K562 (cell line): ENCODE measurements around the gene ATP5MG. TPM values are rescaled to one million over a fixed set of nuclear protein-coding genes. Genes with fewer than 3 reads are reported as not detected.

Source experiments
- ATAC-seq: fragments of 200-7000 bp; cut with Tn5 transposase; 3 replicates; pipeline ENCODE4 v1.9.1; 2020; ENCODE audit warnings: moderate library complexity
- BruUV-seq: library from RNA; stranded (reverse); fragments of 400-500 nt; replicated peaks from 2 replicates; lab custom pipeline; 2021; lab: Mats Ljungman, UMichigan
- CTCF ChIA-PET: fragments of 300-600 bp; formaldehyde crosslinking; extraction: SDS; loops from one replicate; lab custom pipeline; 2021; ENCODE audit warnings: low intra/inter-chr PET ratio; lab: Yijun Ruan, JAX
- POLR2A ChIA-PET: fragments of 300-600, 350-650 bp; sonication (Branson Sonifier 250); formaldehyde crosslinking; extraction: SDS; loops from one replicate; lab custom pipeline; 2021; ENCODE audit warnings: antibody characterized with exemption, inconsistent platforms; lab: Yijun Ruan, JAX
- DNase-seq, 4 experiments: peaks; one replicate each; pipeline versions ENCODE4 v3.0.0 to v3.0.0-alpha.2; 2011 to 2018; ENCODE audit warnings: low spot score in 3 of 4, mixed read lengths in 3 of 4; ENCODE audit errors: extremely low read depth in 1 of 4
- FAIRE-seq: peaks from 2 replicates; lab custom pipeline; 2011; peaks lifted over from hg19 to GRCh38; lab: Jason Lieb, UNC
- H2AFZ ChIP-seq: 2 replicates; pipeline ENCODE4 v1.6.0; 2011; ENCODE audit warnings: low read depth, low read length, control low read depth, inconsistent platforms
- H3K27ac ChIP-seq: fragments of 200-600 bp; 3 replicates; pipeline ENCODE4 v1.8.0; 2011; ENCODE audit warnings: low read depth, mild to moderate bottlenecking, control low read depth, inconsistent platforms, low read length, moderate library complexity, mixed read lengths; ENCODE audit errors: extremely low read depth
- H3K27me3 ChIP-seq, 2 experiments: fragments of 300-600 bp in 1 of 2; 2 replicates in 1 of 2; 3 replicates in 1 of 2; pipeline versions ENCODE4 v1.6.0 to v1.8.0; 2011; ENCODE audit warnings: inconsistent platforms in 2 of 2, low read length in 2 of 2, mild to moderate bottlenecking in 1 of 2, mixed read lengths in 1 of 2, moderate library complexity in 1 of 2; ENCODE audit not compliant: control insufficient read depth in 2 of 2, insufficient read depth in 2 of 2
- H3K36me3 ChIP-seq: fragments of 300-600 bp; 3 replicates; pipeline ENCODE4 v1.8.0; 2011; ENCODE audit warnings: mild to moderate bottlenecking, low read length, inconsistent platforms; ENCODE audit not compliant: control insufficient read depth, insufficient read depth
- H3K4me1 ChIP-seq, 2 experiments: fragments of 200-600 bp in 1 of 2; replicated peaks in 1 of 2; 2 replicates in 1 of 2; 3 replicates in 1 of 2; pipeline versions ENCODE4 v1.5.1 to v1.8.0; 2011; ENCODE audit warnings: inconsistent platforms in 2 of 2, low read length in 2 of 2, mild to moderate bottlenecking in 1 of 2, mixed read lengths in 1 of 2, moderate library complexity in 1 of 2; ENCODE audit not compliant: control insufficient read depth in 2 of 2, insufficient read depth in 2 of 2
- H3K4me2 ChIP-seq: 2 replicates; pipeline ENCODE4 v1.6.1; 2011; ENCODE audit warnings: low read length, control low read depth, inconsistent platforms, mixed read lengths; ENCODE audit not compliant: insufficient read depth
- H3K4me3 ChIP-seq: fragments of 200-600 bp; sonication (generic), shearing (Covaris generic); 2 replicates; pipeline ENCODE4 v1.5.1; 2016; ENCODE audit warnings: control low read depth, inconsistent platforms
- H3K79me2 ChIP-seq: fragments of 200-600 bp; 3 replicates; pipeline ENCODE4 v1.8.0; 2011; ENCODE audit warnings: low read length, inconsistent platforms; ENCODE audit not compliant: control insufficient read depth, insufficient read depth
- H3K9ac ChIP-seq, 2 experiments: 2 replicates each; pipeline versions ENCODE4 v1.6.0 to v1.6.1; 2011; ENCODE audit warnings: low read depth in 2 of 2, low read length in 2 of 2, control low read depth in 1 of 2, inconsistent platforms in 1 of 2, mild to moderate bottlenecking in 1 of 2, mixed read lengths in 1 of 2; ENCODE audit not compliant: insufficient read depth in 1 of 2
- H3K9me1 ChIP-seq: one replicate; pipeline ENCODE4 v1.6.0; 2011; ENCODE audit warnings: inconsistent platforms, mild to moderate bottlenecking, low read length, moderate library complexity; ENCODE audit not compliant: control insufficient read depth, insufficient read depth
- H3K9me3 ChIP-seq: replicated peaks from 2 replicates; pipeline ENCODE4 v1.5.1; 2011; ENCODE audit warnings: low read depth, low read length, inconsistent platforms; ENCODE audit not compliant: control insufficient read depth, insufficient read depth
- H4K20me1 ChIP-seq: replicated peaks from 2 replicates; pipeline ENCODE4 v1.6.1; 2011; ENCODE audit warnings: low read length, inconsistent platforms, mixed read lengths; ENCODE audit not compliant: control insufficient read depth, insufficient read depth
- ARID1B ChIP-seq: fragments of 450-650 bp; IDR thresholded peaks from 2 replicates; pipeline ENCODE4 v1.6.1; 2016; ENCODE audit warnings: antibody characterized with exemption, mild to moderate bottlenecking, inconsistent platforms
- CTBP1 ChIP-seq: fragments of 450-650 bp; IDR thresholded peaks from 2 replicates; pipeline ENCODE4 v1.6.1; 2016; ENCODE audit warnings: borderline replicate concordance
- ETV1 ChIP-seq: fragments of 450-650 bp; conservative IDR thresholded peaks from 2 replicates; pipeline ENCODE4 v1.6.1; 2016; ENCODE audit warnings: missing genetic modification characterization, control low read depth, low read depth, missing compliant biosample characterization
- RAD51 ChIP-seq: fragments of 450-650 bp; IDR thresholded peaks from 2 replicates; pipeline ENCODE4 v1.7.1; 2016; ENCODE audit warnings: low read depth, mild to moderate bottlenecking, borderline replicate concordance
- SRSF3 ChIP-seq: fragments of 200-400 bp; formaldehyde crosslinking; IDR thresholded peaks from 2 replicates; pipeline ENCODE4 v1.6.1; 2016; ENCODE audit warnings: mild to moderate bottlenecking, low read length, moderate library complexity; ENCODE audit not compliant: insufficient read depth
- ZNF121 ChIP-seq: sonication (generic); formaldehyde crosslinking; conservative IDR thresholded peaks from 2 replicates; pipeline ENCODE4 v1.8.0; 2022; ENCODE audit warnings: missing genetic modification reagents
- ZNF253 ChIP-seq: fragments of 250-450 bp; sonication (Bioruptor Pico); conservative IDR thresholded peaks from 2 replicates; pipeline ENCODE4 v1.6.1; 2021; ENCODE audit warnings: mild to moderate bottlenecking
- WGBS: fragments of 100-300 bp; shearing (Covaris generic); methylation state at CpG from one replicate; pipeline ENCODE4 v1.1.6; 2016; ENCODE audit warnings: low coverage, mixed read lengths; ENCODE audit not compliant: insufficient coverage; ENCODE audit errors: missing lambda C conversion rate; 5-methylcytosine and 5-hydroxymethylcytosine counted together
- in situ Hi-C: fragments of 300-500 bp; cut with MboI; formaldehyde crosslinking; loops from 4 replicates; pipeline ENCODE4 v1.15.0; 2018; ENCODE audit warnings: inconsistent platforms, mixed read lengths
- intact Hi-C: fragments of 100-400 bp; cut with micrococcal nuclease; formaldehyde crosslinking; loops from 2 replicates; pipeline ENCODE4 v1.14.2; 2022
- polyA plus RNA-seq, 8 experiments: library from polyadenylated mRNA; depleted of rRNA in 4 of 8; stranded (reverse) in 5 of 8; unstranded in 3 of 8; fragments of >200 nt; fragmentation: Nextera tagmentation in 2 of 8; fragmentation: Illumina TruSeq in 1 of 8; extraction: Ambion mirVana in 2 of 8; extraction: Trizol in 1 of 8; gene quantifications; 2 replicates each; pipeline versions ENCODE4 v1.2.1 to v1.2.3, GENCODE V29; 2011 to 2014; ENCODE audit warnings: inconsistent platforms in 1 of 8, missing spikeins in 1 of 8
- total RNA-seq, 7 experiments: library from RNA; depleted of rRNA in 6 of 7; stranded (reverse); fragments of >200 nt in 6 of 7; fragmentation: Illumina TruSeq in 2 of 7; extraction: Trizol in 2 of 7; gene quantifications; 2 replicates each; pipeline versions ENCODE4 v1.2.1 to v1.2.3, GENCODE V29; 2011 to 2021; ENCODE audit warnings: low replicate concordance in 1 of 7
- TF ChIP-seq, protein P1 (sequence below): sonication (generic); formaldehyde crosslinking; IDR thresholded peaks from 2 replicates; pipeline ENCODE4 v1.8.1; 2023; ENCODE audit warnings: mild to moderate bottlenecking, missing genetic modification reagents
- TF ChIP-seq, protein P2 (sequence below), 2 experiments: fragments of 450-650 bp in 1 of 2; sonication (generic) in 1 of 2; formaldehyde crosslinking in 1 of 2; IDR thresholded peaks; 2 replicates each; pipeline versions ENCODE4 v1.7.1 to v1.9.0; 2016 to 2022; ENCODE audit warnings: inconsistent platforms in 1 of 2, mild to moderate bottlenecking in 1 of 2, missing genetic modification reagents in 1 of 2

ATP5MG gene
- total and polyA plus RNA-seq, 9 of the 15 experiments (the other 6 are each of a cell fraction or from before 2014, with no cell fraction given): 301 to 2,138 (median 434) TPM

DNA sequence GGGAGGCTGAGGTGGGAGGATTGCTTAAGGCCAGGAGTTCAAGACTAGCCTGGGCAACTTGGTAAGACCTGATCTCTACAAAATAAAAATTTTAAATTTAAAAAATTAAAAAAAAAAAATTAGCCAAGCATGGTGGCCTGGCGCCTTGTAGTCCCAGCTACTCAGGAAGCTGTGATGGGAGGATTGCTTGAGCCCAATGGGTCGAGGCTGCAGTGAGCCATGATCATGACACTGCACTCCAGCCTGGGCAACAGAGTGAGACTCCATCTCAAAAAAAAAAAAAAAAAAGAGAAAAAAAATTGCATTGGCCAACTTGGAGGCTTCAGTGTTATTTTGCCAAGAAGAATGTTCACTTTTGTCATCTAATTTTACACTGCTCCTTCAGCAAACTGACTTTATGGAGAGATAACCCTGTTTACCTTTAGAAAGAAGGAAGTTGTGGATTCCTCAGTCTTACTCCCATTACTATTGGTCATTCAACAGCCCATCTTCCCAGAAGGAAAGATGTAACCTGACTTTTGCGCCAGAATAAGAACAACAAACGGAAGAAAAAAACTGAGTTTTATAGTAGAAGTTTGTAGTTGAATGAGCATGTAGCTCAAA is 48.0 kb downstream of the ATP5MG start (continued):
- TF ChIP-seq, protein P1, sequence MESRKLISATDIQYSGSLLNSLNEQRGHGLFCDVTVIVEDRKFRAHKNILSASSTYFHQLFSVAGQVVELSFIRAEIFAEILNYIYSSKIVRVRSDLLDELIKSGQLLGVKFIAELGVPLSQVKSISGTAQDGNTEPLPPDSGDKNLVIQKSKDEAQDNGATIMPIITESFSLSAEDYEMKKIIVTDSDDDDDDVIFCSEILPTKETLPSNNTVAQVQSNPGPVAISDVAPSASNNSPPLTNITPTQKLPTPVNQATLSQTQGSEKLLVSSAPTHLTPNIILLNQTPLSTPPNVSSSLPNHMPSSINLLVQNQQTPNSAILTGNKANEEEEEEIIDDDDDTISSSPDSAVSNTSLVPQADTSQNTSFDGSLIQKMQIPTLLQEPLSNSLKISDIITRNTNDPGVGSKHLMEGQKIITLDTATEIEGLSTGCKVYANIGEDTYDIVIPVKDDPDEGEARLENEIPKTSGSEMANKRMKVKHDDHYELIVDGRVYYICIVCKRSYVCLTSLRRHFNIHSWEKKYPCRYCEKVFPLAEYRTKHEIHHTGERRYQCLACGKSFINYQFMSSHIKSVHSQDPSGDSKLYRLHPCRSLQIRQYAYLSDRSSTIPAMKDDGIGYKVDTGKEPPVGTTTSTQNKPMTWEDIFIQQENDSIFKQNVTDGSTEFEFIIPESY (CRISPR knock-in tag): peak; percentile 74; the same call in 1 of the 2 replicates
- TF ChIP-seq ARID1B: peak; percentile 40; the same call in 1 of the 2 replicates
- peak; percentile 20; the same call in 1 of the 2 replicates for TF ChIP-seq CTBP1
- no peak for TF ChIP-seq ZNF253
- peak; percentile 79 for TF ChIP-seq ZNF121 (CRISPR knock-in tag)
- TF ChIP-seq, all 486 proteins: peak for 6

DNA sequence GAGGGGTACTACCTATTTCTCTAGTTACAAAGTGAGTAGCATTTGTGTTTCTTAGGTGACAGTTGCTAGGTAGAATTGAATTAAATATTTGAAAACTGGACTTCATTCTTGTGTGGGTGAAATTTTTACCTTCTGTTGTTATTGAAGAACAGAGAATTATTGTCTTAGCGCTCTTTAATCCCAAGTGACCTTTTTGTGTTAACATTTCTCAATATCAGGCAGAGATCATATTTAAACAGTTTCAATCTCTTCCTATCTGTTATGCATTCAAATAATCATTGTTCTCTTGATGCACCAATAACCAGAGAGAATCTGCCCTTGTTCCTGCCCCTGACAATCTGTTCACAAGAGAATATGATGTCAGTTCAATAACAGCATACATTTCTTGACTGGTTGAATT is 49.0 kb downstream of the ATP5MG start:
- peaks cover 3% of the 10 kb centered on the region for H3K9me1 ChIP-seq
- ChIA-PET POLR2A (no interaction called here), CTCF (no interaction called here)
- 100% methylated on average over 1 of the region's 1 CpG for WGBS
- H3K9me3 ChIP-seq: no peaks in the 10 kb centered on the region
- no peak overlapping the region for H3K4me3 ChIP-seq
- H3K4me2 ChIP-seq: no peak overlapping the region
- peaks cover 4% of the 10 kb centered on the region in 2 experiments; a peak in 2 of 5 replicates for H3K4me1 ChIP-seq
- peaks cover 6% of the 10 kb centered on the region for H4K20me1 ChIP-seq
- ATAC-seq: no peak
- in situ Hi-C loops (no loop called here), intact Hi-C loops (no loop called here)
- DNase-seq: no peak
- no peaks in the 10 kb centered on the region for H3K27me3 ChIP-seq
- H3K9ac ChIP-seq: no peak overlapping the region
- H3K79me2 ChIP-seq: peaks cover 93% of the 10 kb centered on the region
- BruUV-seq: no TSS peak
- no peak overlapping the region for H2AFZ ChIP-seq
- H3K27ac ChIP-seq: no peak overlapping the region
- peaks cover 57% of the 10 kb centered on the region for H3K36me3 ChIP-seq
- FAIRE-seq: no peak
- TF ChIP-seq, protein P2, sequence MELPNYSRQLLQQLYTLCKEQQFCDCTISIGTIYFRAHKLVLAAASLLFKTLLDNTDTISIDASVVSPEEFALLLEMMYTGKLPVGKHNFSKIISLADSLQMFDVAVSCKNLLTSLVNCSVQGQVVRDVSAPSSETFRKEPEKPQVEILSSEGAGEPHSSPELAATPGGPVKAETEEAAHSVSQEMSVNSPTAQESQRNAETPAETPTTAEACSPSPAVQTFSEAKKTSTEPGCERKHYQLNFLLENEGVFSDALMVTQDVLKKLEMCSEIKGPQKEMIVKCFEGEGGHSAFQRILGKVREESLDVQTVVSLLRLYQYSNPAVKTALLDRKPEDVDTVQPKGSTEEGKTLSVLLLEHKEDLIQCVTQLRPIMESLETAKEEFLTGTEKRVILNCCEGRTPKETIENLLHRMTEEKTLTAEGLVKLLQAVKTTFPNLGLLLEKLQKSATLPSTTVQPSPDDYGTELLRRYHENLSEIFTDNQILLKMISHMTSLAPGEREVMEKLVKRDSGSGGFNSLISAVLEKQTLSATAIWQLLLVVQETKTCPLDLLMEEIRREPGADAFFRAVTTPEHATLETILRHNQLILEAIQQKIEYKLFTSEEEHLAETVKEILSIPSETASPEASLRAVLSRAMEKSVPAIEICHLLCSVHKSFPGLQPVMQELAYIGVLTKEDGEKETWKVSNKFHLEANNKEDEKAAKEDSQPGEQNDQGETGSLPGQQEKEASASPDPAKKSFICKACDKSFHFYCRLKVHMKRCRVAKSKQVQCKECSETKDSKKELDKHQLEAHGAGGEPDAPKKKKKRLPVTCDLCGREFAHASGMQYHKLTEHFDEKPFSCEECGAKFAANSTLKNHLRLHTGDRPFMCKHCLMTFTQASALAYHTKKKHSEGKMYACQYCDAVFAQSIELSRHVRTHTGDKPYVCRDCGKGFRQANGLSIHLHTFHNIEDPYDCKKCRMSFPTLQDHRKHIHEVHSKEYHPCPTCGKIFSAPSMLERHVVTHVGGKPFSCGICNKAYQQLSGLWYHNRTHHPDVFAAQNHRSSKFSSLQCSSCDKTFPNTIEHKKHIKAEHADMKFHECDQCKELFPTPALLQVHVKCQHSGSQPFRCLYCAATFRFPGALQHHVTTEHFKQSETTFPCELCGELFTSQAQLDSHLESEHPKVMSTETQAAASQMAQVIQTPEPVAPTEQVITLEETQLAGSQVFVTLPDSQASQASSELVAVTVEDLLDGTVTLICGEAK (IDR thresholded peaks at IDR 0.05): no peak
- TF ChIP-seq, protein P2 (CRISPR knock-in tag; IDR thresholded peaks at IDR 0.05): no peak
- TF ChIP-seq SRSF3: no peak
- no peak for TF ChIP-seq RAD51
- no peak for TF ChIP-seq ETV1
